ENCODE results near the gene GABRB3.
"Not testable (repeated sequence)": the region's sequence is repeated elsewhere in the genome, so short reads cannot be mapped to it uniquely, and the experiment has no call there.

Gene GABRB3

DNA sequence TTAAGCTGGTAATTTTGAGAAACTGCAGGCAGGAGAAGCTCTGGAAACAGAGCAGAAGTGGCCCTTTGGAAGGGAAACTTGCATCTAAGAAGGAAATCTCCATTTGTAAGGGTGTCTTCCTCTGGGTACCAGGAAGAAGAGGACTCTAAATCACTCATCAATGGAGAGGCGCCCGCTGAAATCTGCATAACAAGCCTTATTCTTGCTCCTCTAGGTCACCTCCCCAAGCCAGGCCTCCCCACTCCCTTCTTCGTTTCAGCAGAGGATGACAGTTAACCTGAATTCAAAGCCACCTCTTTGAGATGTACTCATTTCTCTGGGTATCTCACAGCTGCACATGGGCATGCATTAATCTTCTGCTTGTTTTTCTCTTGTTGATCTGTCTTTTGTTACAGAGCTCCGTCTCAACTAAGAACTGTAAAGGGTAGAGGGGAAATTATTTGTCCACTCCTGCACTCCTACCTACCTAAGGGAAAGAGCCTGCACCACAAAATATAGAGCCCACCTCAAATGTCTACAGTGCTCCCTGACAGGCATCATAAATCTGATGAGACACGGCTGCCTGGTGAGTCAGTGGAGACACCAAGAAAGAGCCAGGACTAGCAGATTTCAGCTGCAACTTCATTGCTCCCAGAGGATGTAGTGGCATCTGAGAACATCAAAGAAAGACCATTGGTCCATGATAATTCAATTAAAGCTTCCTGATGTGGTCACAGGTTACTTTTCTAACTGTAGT is 51.5 kb downstream of the GABRB3 start:
- TF ChIP-seq, protein P1, sequence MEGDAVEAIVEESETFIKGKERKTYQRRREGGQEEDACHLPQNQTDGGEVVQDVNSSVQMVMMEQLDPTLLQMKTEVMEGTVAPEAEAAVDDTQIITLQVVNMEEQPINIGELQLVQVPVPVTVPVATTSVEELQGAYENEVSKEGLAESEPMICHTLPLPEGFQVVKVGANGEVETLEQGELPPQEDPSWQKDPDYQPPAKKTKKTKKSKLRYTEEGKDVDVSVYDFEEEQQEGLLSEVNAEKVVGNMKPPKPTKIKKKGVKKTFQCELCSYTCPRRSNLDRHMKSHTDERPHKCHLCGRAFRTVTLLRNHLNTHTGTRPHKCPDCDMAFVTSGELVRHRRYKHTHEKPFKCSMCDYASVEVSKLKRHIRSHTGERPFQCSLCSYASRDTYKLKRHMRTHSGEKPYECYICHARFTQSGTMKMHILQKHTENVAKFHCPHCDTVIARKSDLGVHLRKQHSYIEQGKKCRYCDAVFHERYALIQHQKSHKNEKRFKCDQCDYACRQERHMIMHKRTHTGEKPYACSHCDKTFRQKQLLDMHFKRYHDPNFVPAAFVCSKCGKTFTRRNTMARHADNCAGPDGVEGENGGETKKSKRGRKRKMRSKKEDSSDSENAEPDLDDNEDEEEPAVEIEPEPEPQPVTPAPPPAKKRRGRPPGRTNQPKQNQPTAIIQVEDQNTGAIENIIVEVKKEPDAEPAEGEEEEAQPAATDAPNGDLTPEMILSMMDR (IDR thresholded peaks at IDR 0.05), result no peak
- no peak overlapping the region for H3K27ac ChIP-seq
- DNase-seq (ENCODE audit: low spot score), result no peak
- H3K4me3 ChIP-seq, result no peak overlapping the region

DNA sequence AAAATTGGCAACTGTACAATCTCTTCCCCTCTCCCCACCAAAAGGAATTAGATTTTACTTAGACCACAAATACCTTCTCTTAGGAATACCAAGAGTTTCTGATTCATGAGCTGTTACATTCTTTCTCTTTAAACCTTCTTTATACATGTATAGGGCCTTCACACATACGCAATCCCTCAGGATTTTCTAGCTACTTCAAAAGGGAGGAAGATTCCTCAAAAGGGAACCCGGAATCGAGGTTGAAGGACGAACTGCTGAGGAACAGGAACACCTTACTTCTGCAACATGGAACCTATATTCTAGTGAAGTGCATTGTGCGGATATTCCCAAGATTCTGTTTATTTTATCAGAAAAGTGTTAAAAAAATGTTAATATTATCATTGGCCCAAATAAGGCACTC is 52.3 kb downstream of the GABRB3 start:
- H3K27ac ChIP-seq, result no peak overlapping the region
- TF ChIP-seq, protein P1 (IDR thresholded peaks at IDR 0.05), result no peak
- no peak overlapping the region for H3K4me3 ChIP-seq
- no peak for DNase-seq (ENCODE audit: low spot score)

DNA sequence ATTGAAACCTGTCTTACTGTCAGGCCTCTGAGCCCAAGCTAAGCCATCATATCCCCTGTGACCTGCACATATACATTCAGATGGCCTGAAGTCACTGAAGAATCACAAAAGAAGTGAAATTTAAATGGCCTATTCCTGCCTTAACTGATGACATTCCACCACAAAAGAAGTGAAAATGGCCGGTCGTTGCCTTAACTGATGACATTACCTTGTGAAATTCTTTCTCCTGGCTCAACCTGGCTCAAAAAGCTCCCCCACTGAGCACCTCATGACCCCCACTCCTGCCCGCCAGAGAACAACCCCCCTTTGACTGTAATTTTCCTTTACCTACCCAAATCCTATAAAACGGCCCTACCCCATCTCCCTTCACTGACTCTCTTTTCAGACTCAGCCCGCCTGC is 53.0 kb downstream of the GABRB3 start:
- not testable (repeated sequence) for DNase-seq (ENCODE audit: low spot score); H3K27ac ChIP-seq; H3K4me3 ChIP-seq

GRCh38 chr15:26716069-26716468 is 56.8 kb downstream of the GABRB3 start:
- Histone ChIP-seq H3K27ac (no peak overlapping the region), H3K4me3 (no peak overlapping the region)
- DNase-seq (ENCODE audit: low spot score), result no peak
- TF ChIP-seq, protein P1 (IDR thresholded peaks at IDR 0.05), result no peak

DNA sequence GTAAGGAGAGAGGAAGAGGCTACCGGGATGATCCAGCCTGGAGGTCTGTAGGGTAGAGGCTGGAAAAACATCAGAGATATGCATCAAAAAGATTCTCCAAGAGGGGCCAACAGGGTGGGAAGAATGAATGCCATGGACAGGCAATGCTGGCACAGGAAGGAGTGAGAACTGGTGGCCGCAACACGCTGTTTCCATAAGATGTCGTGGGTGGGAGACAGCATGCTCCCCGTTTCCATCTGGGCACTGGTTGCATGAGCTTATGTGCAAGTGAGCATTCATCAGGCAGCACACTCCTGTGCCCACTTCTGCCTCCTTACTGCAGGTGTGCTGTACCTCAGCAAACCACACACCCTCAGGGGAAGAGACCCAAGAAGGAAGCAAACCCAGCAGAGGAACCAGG is 59.4 kb downstream of the GABRB3 start:
- TF ChIP-seq, protein P1 (IDR thresholded peaks at IDR 0.05), result no peak
- no peak for DNase-seq (ENCODE audit: low spot score)
- Histone ChIP-seq H3K27ac (no peak overlapping the region), H3K4me3 (no peak overlapping the region)

DNA sequence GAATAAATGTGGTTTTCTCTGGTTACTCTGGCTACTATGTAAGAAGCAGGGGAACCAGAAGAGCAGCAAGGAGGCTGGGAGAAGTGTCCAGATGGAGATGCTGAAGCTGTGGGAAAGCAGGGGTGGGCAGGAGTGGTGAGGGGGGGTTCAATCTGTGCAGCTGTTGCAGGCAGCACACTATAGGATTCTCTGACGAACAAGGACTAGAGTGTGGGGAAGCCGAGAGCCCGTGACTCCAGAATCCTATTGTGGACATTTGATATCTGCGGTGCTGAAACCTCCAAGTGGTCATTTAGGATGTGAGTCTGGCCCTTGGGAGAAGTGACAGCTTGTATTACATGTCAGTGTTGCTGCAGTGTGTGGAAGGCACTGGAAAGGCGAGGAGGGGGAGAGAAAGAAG is 60.5 kb downstream of the GABRB3 start:
- TF ChIP-seq, protein P1 (IDR thresholded peaks at IDR 0.05), result no peak
- Histone ChIP-seq H3K4me3 (no peak overlapping the region), H3K27ac (no peak overlapping the region)
- no peak for DNase-seq (ENCODE audit: low spot score)

DNA sequence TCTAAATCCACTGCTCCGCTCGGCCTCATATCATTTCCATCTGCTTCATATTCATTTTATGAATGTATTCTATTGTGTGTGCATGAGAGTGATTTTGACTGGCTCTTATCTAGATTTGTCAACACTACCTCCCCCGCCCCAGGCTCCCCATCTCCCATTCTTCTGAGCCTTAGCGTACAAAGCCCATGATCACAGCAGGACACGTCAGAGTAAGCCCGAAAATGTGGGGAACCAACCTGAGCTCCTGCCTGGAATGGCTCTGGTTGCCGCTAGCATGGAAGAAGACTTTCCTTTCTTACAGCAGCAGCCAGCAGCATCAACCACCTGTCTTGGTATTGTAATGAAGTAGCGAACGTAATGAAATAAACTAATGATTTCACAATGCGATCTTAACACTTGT is 61.4 kb downstream of the GABRB3 start:
- DNase-seq (ENCODE audit: low spot score), result no peak
- Histone ChIP-seq H3K27ac (no peak overlapping the region), H3K4me3 (no peak overlapping the region)
- TF ChIP-seq, protein P1 (IDR thresholded peaks at IDR 0.05), result no peak

All from coronary artery (tissue), 2 donors.